Pericardium fibroblast (primary cell): ENCODE measurements around the gene USP37. TPM values are rescaled to one million over a fixed set of nuclear protein-coding genes. Genes with fewer than 3 reads are reported as not detected.

ENCODE experiments used
- total RNA-seq: library from RNA; depleted of rRNA; stranded (reverse); fragments of >200 nt; gene quantifications from 2 replicates; pipeline ENCODE4 v1.2.3, GENCODE V29; 2015

The USP37 gene, protein sequence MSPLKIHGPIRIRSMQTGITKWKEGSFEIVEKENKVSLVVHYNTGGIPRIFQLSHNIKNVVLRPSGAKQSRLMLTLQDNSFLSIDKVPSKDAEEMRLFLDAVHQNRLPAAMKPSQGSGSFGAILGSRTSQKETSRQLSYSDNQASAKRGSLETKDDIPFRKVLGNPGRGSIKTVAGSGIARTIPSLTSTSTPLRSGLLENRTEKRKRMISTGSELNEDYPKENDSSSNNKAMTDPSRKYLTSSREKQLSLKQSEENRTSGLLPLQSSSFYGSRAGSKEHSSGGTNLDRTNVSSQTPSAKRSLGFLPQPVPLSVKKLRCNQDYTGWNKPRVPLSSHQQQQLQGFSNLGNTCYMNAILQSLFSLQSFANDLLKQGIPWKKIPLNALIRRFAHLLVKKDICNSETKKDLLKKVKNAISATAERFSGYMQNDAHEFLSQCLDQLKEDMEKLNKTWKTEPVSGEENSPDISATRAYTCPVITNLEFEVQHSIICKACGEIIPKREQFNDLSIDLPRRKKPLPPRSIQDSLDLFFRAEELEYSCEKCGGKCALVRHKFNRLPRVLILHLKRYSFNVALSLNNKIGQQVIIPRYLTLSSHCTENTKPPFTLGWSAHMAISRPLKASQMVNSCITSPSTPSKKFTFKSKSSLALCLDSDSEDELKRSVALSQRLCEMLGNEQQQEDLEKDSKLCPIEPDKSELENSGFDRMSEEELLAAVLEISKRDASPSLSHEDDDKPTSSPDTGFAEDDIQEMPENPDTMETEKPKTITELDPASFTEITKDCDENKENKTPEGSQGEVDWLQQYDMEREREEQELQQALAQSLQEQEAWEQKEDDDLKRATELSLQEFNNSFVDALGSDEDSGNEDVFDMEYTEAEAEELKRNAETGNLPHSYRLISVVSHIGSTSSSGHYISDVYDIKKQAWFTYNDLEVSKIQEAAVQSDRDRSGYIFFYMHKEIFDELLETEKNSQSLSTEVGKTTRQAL
- total RNA-seq = 2.9 and 3.6 TPM in 2 replicates

GRCh38 chr2:218568190-218569037 lies at the start of gene USP37, which contains the start of gene CNOT9:
TSS of gene USP37 (minus strand) at chr2:218568351. CDS start at chr2:218558653, 9,698 bp downstream.
TSS of gene CNOT9 (plus strand) at chr2:218568839. CDS start at chr2:218568955, 116 bp downstream.

DNA sequence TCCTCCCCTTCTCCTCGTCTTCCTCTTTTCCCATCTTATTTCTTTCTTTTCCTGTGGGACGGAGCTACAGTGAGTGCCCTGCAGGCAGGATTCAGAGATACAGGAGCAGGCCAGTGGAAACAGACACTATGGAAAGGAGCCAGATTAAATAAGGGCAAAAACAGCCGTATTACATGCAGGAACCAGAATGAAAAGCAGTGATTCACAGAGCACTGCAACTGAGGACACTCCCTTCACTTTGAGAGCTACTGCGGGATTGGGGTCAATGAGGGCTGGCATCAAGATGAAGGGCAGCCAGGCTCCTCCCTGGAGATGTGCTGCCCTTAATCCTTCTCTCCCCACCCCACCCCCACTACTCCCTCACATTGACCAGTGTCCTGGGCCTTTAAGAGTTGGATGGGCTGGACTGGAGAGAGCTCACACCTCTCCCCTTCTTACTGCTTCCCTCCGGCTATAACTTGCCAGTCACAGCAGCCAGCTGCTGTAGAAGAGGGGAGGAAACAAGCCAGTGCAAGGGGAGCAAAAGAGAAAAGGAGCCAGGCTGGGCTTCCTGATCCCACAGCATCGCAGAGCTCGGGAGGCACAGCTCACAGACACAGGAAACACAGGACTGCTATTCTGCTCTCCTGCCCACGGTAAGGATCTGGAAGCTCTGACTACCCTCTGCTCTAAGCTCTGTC lies 39.4 kb upstream of the USP37 start, which contains the start of gene PLCD4:
Gene PLCD4, plus strand, starts transcription at position 464 of the 680 bp plus-strand sequence. CDS start 7,841 bp downstream, outside the sequence.

GRCh38 chr2:218418717-218419458 lies 149.3 kb downstream of the USP37 start, which contains the start of gene VIL1:
TSS of gene VIL1 (plus strand) at chr2:218419123. CDS start at chr2:218423779, 4,656 bp downstream.

Other genes with a start within 250 kb of the USP37 start
- not detected in 2 replicates for gene CATIP, start 211.5 kb downstream of the USP37 start, total RNA-seq
- gene SLC11A1, start 186.1 kb downstream of the USP37 start, total RNA-seq = 0.26 and 0.35 TPM in 2 replicates
- 69.6 and 90.4 TPM in 2 replicates for gene CTDSP1, start 168.5 kb downstream of the USP37 start, total RNA-seq
- gene VIL1, start 149.2 kb downstream of the USP37 start, total RNA-seq = not detected in 2 replicates
- 39.3 and 40.7 TPM in 2 replicates for gene CNOT9, start 488 bp upstream of the USP37 start, total RNA-seq
- gene PLCD4, start 39.5 kb upstream of the USP37 start, total RNA-seq = 0.94 and 2.7 TPM in 2 replicates
- gene ZNF142, start 91.3 kb upstream of the USP37 start, total RNA-seq = 7.0 and 9.4 TPM in 2 replicates
- gene BCS1L, start 91.3 kb upstream of the USP37 start, total RNA-seq = 15.8 and 27.7 TPM in 2 replicates
- gene RNF25, start 103.7 kb upstream of the USP37 start, total RNA-seq = 18.0 and 19.5 TPM in 2 replicates
- gene STK36, start 103.7 kb upstream of the USP37 start, total RNA-seq = 10.2 and 36.8 TPM in 2 replicates
- gene TTLL4, start 142.5 kb upstream of the USP37 start, total RNA-seq = 7.7 and 8.1 TPM in 2 replicates
- 3.7 and 5.6 TPM in 2 replicates for gene CYP27A1, start 213.8 kb upstream of the USP37 start, total RNA-seq